ENCODE results near the gene PRSS16. TPM values are rescaled to one million over a fixed set of nuclear protein-coding genes. Genes with fewer than 3 reads are reported as not detected.

Gene PRSS16
- total and polyA plus RNA-seq, 2 donors (not counting 3 experiments of a cell fraction or from before 2014, with no cell fraction given), result not detected

GRCh38 chr6:27294409-27294808, 46.9 kb downstream of the PRSS16 start:
- peaks cover 17% of the 10 kb centered on the region for H3K4me1 ChIP-seq (ENCODE audit: control insufficient read depth, extremely low read depth, insufficient read depth, low read length)
- ChIA-PET CTCF (interaction anchor here (0.6 to 1.3 kb wide), 5 partner anchors 10 to 458 kb away, joined by 3 to 6 read pairs (median 3); no protein-coding TSS in a partner anchor), POLR2A (interaction anchor here (0.7 kb wide), 1 partner anchor 146 kb away, joined by 3 read pairs; no protein-coding TSS in a partner anchor)
- H3K9me3 ChIP-seq (replicated peaks; ENCODE audit: control insufficient read depth, insufficient read depth, low read length), result no peaks in the 10 kb centered on the region
- dilution Hi-C loops (cut with MboI; ENCODE audit: extremely low pct_ligation_motif_present, low sequenced_read_pairs), result no loop called here
- DNase-seq (ENCODE audit: low read depth, low spot score) (no peak), FAIRE-seq (no peak)
- H3K36me3 ChIP-seq (ENCODE audit: control insufficient read depth in 2 of 2, extremely low read depth in 1 of 2, insufficient read depth in 2 of 2, low read length in 2 of 2), result no peaks in the 10 kb centered on the region
- no TSS peak for BruUV-seq (replicated peaks)
- H3K4me2 ChIP-seq (ENCODE audit: insufficient read depth, low read length), result no peak overlapping the region
- H3K9me1 ChIP-seq (replicated peaks; ENCODE audit: control insufficient read depth, extremely low read depth, insufficient read depth, low read length), result no peaks in the 10 kb centered on the region
- no peaks in the 10 kb centered on the region for H4K20me1 ChIP-seq (replicated peaks; ENCODE audit: control insufficient read depth, extremely low read depth, insufficient read depth, low read length)
- no peaks in the 10 kb centered on the region for H3K79me2 ChIP-seq (ENCODE audit: control insufficient read depth, insufficient read depth, low read length)
- H3K4me3 ChIP-seq (replicated peaks in 1 of 3; ENCODE audit: insufficient read depth in 1 of 3, low read depth in 1 of 3, low read length in 3 of 3), result no peak overlapping the region
- H3K27ac ChIP-seq (ENCODE audit: insufficient read depth, low read depth, low read length), result no peak overlapping the region
- intact Hi-C loops (cut with micrococcal nuclease), result loop anchor here (10.0 kb wide), 1 partner anchor 460 kb away; no protein-coding TSS in a partner anchor
- no peak overlapping the region for H2AFZ ChIP-seq (ENCODE audit: low read depth, low read length)
- H3K27me3 ChIP-seq (ENCODE audit: control insufficient read depth in 2 of 2, insufficient read depth in 2 of 2, low read length in 2 of 2), result peaks cover 24 to 31% of the 10 kb centered on the region in 2 experiments
- TF ChIP-seq MAX (IDR thresholded peaks at IDR 0.05; ENCODE audit: insufficient read depth, insufficient read length) (no peak), MYC (IDR thresholded peaks at IDR 0.05; ENCODE audit: low read depth, low read length) (no peak), FOS (IDR thresholded peaks at IDR 0.05; ENCODE audit: borderline replicate concordance, insufficient read depth, low read length) (no peak), JUN (IDR thresholded peaks at IDR 0.05; ENCODE audit: borderline replicate concordance, insufficient read depth, insufficient read length, low read depth) (no peak), CTCF (IDR thresholded peaks at IDR 0.05; ENCODE audit: extremely low read depth in 1 of 2, insufficient read depth in 1 of 2, low read depth in 1 of 2, low read length in 2 of 2) (no peak), POLR2A (IDR thresholded peaks at IDR 0.05; ENCODE audit: low read depth, low read length) (no peak), EZH2 (IDR thresholded peaks at IDR 0.05; ENCODE audit: borderline replicate concordance, low read depth, low read length, severe bottlenecking) (no peak)
- H3K9ac ChIP-seq (replicated peaks; ENCODE audit: extremely low read depth, insufficient read depth, low read length), result no peak overlapping the region

Data from endothelial cell of umbilical vein (primary cell).